Colonic mucosa (tissue), 4 donors: ENCODE data around the gene FXR2. TPM values are rescaled to one million over a fixed set of nuclear protein-coding genes. Genes with fewer than 3 reads are reported as not detected.

Experiments
- DNase-seq: peaks from one replicate; pipeline ENCODE4 v3.0.0-alpha.2; 2020
- H3K27ac ChIP-seq: fragments of 200-600 bp; one replicate; pipeline ENCODE4 v1.8.0; 2021
- H3K27me3 ChIP-seq: fragments of 200-600 bp; one replicate; pipeline ENCODE4 v1.8.0; 2021
- H3K36me3 ChIP-seq: fragments of 200-600 bp; one replicate; pipeline ENCODE4 v1.8.0; 2021
- H3K4me1 ChIP-seq: fragments of 200-600 bp; one replicate; pipeline ENCODE4 v1.8.0; 2021; ENCODE audit warnings: mild to moderate bottlenecking
- H3K4me3 ChIP-seq: fragments of 200-600 bp; one replicate; pipeline ENCODE4 v1.8.0; 2021
- H3K9ac ChIP-seq, 2 donors: one replicate each; pipeline ENCODE4 v1.7.0; 2013; ENCODE audit warnings: control low read depth in 2 of 2, low read depth in 2 of 2, low read length in 2 of 2
- H3K9me3 ChIP-seq: fragments of 200-600 bp; one replicate; pipeline ENCODE4 v1.8.0; 2021
- intact Hi-C: fragments of 100-400 bp; cut with DNase I; formaldehyde crosslinking; loops from one replicate; pipeline ENCODE4 v1.14.1; 2022
- total RNA-seq, 2 donors: library from RNA; stranded (reverse); fragmentation: NEBNext Ultra II Directional in 1 of 2; extraction: Animal tissue kit (Norgen Biotek cat#: 25700) in 1 of 2; gene quantifications; one replicate each; pipeline ENCODE4 v1.2.1, GENCODE V29; 2021
- TF ChIP-seq, protein P1 (sequence below): fragments of 200-600 bp; IDR thresholded peaks from one replicate; pipeline ENCODE4 v1.8.0; 2022; ENCODE audit warnings: antibody characterized with exemption, mild to moderate bottlenecking
- donor health status: healthy.
- donor health status: DM: no; HTN: no; CAD: no.
- donor health status: DM: no; HTN: no; CAD: no.

FXR2 gene
- total RNA-seq, 2 donors from 2014 or later = 24.9 to 27.4 TPM

DNA sequence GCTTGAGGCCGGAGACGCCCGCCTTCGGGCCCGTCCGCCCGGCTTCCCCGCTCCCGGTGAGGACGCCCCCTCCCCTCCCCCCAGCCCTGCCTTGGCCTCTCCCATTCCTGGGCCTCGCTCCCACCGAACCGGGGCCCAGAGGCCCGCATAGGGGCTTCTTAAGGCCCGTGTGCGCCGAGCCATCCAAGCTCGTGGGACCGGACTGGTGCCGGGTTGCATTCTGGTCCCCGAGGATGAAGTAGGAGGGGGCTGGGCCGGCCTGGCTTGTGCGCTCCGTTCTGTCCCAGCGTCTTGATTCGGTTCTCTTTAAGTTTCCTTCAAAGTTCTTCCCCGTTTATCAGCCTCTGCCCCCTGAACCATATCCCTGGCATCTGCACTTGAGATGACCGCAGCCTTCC lies 52.5 kb downstream of the FXR2 start:
- H3K27ac ChIP-seq = peak overlapping the region; percentile 95
- H3K36me3 ChIP-seq = no peaks in the 10 kb centered on the region
- H3K4me3 ChIP-seq = peak overlapping the region; percentile 95
- peak overlapping the region; percentile 84 to 93 for H3K9ac ChIP-seq
- no peak for DNase-seq
- H3K4me1 ChIP-seq = peaks cover 25% of the 10 kb centered on the region
- H3K9me3 ChIP-seq = no peaks in the 10 kb centered on the region
- no peaks in the 10 kb centered on the region for H3K27me3 ChIP-seq
- intact Hi-C loops = loop anchor here (10.0 kb wide), 1 partner anchor 207 kb away; the partner anchor contains the start of genes KCTD11 and TMEM95
- TF ChIP-seq, protein P1, sequence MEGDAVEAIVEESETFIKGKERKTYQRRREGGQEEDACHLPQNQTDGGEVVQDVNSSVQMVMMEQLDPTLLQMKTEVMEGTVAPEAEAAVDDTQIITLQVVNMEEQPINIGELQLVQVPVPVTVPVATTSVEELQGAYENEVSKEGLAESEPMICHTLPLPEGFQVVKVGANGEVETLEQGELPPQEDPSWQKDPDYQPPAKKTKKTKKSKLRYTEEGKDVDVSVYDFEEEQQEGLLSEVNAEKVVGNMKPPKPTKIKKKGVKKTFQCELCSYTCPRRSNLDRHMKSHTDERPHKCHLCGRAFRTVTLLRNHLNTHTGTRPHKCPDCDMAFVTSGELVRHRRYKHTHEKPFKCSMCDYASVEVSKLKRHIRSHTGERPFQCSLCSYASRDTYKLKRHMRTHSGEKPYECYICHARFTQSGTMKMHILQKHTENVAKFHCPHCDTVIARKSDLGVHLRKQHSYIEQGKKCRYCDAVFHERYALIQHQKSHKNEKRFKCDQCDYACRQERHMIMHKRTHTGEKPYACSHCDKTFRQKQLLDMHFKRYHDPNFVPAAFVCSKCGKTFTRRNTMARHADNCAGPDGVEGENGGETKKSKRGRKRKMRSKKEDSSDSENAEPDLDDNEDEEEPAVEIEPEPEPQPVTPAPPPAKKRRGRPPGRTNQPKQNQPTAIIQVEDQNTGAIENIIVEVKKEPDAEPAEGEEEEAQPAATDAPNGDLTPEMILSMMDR = no peak

DNA sequence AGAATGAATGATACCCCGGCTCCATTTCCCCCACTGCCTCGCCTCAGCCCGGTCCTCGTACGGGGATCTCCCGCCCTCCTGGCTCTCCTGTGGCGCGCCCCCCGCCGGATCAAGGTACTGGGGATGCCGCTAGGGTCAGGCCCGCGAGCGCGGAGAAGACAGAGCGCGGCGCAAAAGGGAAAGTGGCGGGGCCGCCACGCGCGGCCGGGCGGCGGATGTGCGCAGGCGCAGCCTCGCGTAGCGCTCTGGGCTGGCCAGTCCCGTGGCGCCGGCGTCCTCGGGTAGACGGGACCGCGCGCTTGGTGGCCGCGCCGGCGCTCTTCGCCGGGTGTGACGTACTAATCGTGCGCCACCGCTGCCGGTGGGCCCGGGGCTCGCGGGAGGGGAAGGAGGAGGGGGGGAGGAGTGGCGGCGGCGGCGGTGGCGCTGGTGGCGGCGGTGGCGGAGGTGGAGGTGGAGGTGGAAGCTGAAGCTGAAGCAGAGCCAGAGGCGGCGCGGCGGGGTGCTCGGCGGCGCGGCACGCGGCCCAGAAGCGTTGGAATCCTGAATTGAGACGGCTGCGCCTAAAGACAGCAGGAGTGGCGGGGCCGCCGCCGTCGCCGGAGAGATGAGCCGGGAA lies 53.0 kb downstream of the FXR2 start, which contains the start of gene SENP3:
Gene SENP3 (plus strand): TSS at position 331 of the 619 bp plus-strand sequence. CDS start 1,158 bp downstream, outside the sequence.
- Histone ChIP-seq H3K9ac (peak within 1 kb of the TSS; percentile 84 to 100), H3K9me3 (no peaks in the 10 kb centered on the region), H3K4me1 (peaks cover 25% of the 10 kb centered on the region), H3K27me3 (no peaks in the 10 kb centered on the region), H3K27ac (peak within 1 kb of the TSS; percentile 95), H3K36me3 (no peaks in the 10 kb centered on the region), H3K4me3 (peak within 1 kb of the TSS; percentile 95)
- DNase-seq = peak; percentile 88
- intact Hi-C loops = loop anchor here (2.0 to 10.0 kb wide), 2 partner anchors 47 to 207 kb away; partner anchors contain the start of genes KCTD11 and TMEM95
- TF ChIP-seq, protein P1 = no peak

DNA sequence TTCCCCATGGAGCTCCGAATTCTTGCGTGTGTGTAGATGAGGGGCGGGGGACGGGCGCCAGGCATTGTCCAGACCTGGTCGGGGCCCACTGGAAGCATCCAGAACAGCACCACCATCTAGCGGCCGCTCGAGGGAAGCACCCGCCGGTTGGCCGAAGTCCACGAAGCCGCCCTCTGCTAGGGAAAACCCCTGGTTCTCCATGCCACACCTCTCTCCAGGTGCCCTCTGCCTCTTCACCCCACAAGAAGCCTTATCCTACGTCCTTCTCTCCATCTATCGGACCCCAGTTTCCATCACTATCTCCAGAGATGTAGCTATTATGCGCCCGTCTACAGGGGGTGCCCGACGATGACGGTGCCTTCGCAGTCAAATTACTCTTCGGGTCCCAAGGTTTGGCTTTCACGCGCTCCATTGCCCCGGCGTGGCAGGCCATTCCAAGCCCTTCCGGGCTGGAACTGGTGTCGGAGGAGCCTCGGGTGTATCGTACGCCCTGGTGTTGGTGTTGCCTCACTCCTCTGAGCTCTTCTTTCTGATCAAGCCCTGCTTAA lies 53.6 kb downstream of the FXR2 start:
- Histone ChIP-seq H3K27ac (peak overlapping the region; percentile 95), H3K4me1 (peaks cover 25% of the 10 kb centered on the region), H3K27me3 (no peaks in the 10 kb centered on the region), H3K4me3 (peak overlapping the region; percentile 95), H3K9ac (peak overlapping the region; percentile 70 to 100), H3K36me3 (no peaks in the 10 kb centered on the region), H3K9me3 (no peaks in the 10 kb centered on the region)
- intact Hi-C loops = loop anchor here (2.0 to 10.0 kb wide), 2 partner anchors 46 to 206 kb away; partner anchors contain the start of genes KCTD11 and TMEM95
- peak; percentile 97 for DNase-seq
- TF ChIP-seq, protein P1 = peak; percentile 79

DNA sequence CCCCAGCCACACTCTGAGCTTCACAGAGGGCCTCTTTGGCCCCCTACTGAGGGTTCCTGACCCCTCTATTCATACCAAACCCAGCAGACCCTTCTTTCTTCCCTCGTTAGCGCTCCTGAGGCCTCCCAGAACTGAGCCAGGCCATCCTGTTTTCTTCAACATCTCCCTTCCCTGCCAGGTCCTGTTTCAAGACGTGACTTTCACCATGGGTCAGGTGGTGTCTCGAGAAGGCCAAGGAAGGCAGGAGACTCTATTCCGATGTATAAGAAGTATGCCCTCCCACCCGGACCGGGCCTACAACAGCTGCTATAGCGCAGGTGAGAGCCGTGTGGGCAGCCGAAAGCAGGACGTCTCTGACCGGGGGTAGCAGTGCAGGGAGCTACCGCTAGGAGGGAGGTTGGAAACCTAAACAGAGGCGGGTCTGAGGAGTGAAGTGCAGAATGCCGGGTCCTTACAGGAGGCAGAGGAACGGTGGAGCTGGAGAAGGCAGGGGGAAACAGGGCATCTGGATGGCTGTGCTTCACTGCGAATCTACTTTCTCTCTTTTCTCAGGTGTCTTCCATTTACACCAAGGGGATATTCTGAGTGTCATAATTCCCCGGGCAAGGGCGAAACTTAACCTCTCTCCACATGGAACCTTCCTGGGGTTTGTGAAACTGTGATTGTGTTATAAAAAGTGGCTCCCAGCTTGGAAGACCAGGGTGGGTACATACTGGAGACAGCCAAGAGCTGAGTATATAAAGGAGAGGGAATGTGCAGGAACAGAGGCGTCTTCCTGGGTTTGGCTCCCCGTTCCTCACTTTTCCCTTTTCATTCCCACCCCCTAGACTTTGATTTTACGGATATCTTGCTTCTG lies 54.3 kb downstream of the FXR2 start:
- peak; percentile 87 for DNase-seq
- Histone ChIP-seq H3K4me3 (peak overlapping the region; percentile 43), H3K9me3 (no peaks in the 10 kb centered on the region), H3K9ac (peak overlapping the region; percentile 70 to 100), H3K27ac (peak overlapping the region; percentile 95), H3K27me3 (no peaks in the 10 kb centered on the region), H3K36me3 (no peaks in the 10 kb centered on the region), H3K4me1 (peaks cover 25% of the 10 kb centered on the region)
- TF ChIP-seq, protein P1 = peak; percentile 47
- intact Hi-C loops = loop anchor here (2.0 to 10.0 kb wide), 2 partner anchors 46 to 206 kb away; partner anchors contain the start of genes KCTD11 and TMEM95
